Stimulated activated CD8-positive, alpha-beta memory T cell treated with anti-CD3 and anti-CD28 coated beads, Interleukin-12 subunit alpha, Interleukin-12 subunit beta, amount 100 ng/mL, for 1 hour (primary cell): Measurements from ENCODE around the gene PRKACA.

Experiments used
- DNase-seq: peaks from one replicate; pipeline ENCODE4 v3.0.0-alpha.2; 2020; ENCODE audit warnings: low read depth

The PRKACA gene

GRCh38 chr19:14042659-14043608 lies 74.6 kb downstream of the PRKACA start:
- peak; percentile 36 for DNase-seq
